ENCODE data around the gene CYP3A4.

DNA sequence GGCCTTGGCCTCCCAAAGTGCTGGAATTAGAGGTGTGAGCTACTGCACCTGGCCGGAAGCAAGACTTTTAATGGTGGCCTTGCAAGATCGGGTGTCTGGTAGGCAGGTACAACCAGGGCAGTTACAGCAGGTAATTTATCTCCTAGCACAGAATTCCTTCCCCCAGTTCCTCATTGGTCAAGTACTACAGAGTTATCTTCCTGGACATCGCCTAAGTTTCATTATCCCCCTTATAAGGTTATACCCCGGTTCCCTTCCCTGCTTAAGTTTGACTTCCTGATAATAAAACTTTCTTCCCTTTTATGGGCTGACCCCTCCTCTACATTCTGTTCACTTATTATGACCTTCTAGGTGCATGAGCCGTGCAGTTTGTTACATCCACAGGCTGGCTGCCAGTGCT lies 24.8 kb upstream of the CYP3A4 start:
- TF ChIP-seq POLR2A (IDR thresholded peaks at IDR 0.05; ENCODE audit: low read depth, low read length) = no peak
- no peak for TF ChIP-seq POLR2AphosphoS5 (IDR thresholded peaks at IDR 0.05; ENCODE audit: low read depth, low read length)
- TF ChIP-seq TAF1 (IDR thresholded peaks at IDR 0.05; ENCODE audit: borderline replicate concordance, low read depth, low read length) = no peak

Measured in GM12892 (cell line).